HG02623 (cell line): ENCODE data around the gene KLC1.
A peak's percentile ranks its signal among the peaks of the same experiment; 100 is the strongest.

Source experiments
- ATAC-seq: cut with Tn5 transposase; IDR thresholded peaks from one replicate; pipeline ENCODE4 v1.9.1; 2021; ENCODE audit warnings: moderate library complexity; ENCODE audit not compliant: unreplicated experiment

The KLC1 gene

DNA sequence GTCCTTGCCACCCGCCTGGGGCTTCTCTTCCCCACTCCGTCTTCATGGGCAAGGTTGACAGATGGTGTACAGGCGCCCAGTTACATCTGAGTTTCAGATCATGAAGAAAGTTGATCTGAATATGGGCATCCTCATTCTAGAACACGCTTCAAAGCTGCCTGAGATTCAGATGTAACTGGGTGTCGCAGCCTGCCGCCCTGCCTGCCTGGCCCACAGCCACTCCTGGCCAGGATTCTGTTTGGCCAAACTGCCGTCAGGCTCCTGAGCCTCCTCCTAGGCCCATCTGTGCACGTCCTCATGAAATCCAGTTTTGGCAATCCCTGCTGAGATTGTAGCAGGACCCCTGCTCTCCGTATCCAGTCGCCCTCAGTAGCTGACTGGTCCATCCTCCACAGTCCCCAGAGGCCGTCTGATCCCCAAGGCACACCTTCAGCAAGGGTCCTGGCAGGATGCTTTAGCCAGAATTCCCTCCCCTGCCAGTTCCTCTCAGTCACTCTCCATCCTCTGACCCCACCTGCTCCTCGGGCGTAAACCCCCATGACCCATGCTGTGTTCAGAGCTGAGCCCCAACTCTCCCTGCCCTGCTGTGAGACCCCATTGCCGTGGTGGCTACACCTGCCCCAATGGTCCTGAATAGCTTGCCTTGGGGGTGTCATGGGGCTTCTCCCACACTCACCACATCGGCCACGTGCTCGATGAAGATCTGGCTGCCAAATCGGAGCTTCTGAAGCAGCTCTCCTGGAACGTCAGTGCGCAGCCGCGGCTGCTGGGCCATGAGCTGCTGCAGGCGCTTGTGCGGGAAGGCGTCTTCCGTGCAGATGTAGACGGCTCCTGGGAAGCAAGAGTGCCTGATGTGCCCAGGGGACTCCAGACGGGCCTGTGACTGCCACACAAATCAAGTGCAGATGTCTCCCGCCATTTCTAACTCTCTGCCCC lies 73.8 kb downstream of the KLC1 start:
- ATAC-seq: no peak

DNA sequence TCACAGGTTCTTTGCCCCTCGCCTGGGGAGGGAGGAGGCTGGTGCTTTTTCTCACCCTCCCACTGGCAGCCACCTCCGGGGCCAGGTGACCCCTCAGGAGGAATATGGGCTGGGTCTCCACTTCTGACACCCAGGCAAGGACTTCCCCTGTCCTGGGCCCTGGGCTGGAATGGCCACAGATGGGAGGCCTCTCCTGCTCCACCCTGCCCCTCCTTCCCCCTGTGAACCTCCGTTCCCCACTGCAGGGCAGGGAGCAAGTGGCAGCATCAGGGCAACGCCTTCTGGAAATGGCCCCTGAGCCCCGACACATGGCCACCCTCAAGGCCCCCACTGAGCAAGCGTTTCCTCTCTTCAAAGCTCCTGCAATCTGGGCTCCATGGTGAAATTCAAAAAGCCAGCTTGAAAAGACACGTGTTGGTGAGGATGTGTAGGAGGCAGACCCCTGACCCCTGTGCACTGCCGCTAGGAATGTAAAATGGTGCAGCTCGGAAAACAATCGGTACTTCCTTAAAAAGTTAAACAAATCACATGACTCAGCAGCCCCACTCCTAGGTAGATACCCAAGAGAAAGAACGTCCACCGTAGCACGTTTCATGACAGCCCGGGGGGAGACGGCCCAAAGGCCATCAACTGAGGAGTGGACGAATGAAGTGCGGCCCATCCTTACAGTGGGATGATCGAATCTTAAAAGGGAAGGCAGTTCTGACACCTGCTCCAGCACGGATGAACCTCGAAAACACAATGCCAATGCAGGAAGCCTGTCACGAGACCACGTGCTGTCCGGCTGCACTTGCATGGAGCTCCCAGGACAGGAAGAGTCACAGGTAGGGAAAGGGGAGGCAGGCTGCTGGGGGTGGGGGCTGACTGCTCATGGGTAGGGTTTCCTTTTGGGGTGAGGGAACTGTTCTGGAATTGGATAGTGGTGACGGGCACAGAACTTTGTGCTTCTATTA lies 74.7 kb downstream of the KLC1 start:
- no peak for ATAC-seq

DNA sequence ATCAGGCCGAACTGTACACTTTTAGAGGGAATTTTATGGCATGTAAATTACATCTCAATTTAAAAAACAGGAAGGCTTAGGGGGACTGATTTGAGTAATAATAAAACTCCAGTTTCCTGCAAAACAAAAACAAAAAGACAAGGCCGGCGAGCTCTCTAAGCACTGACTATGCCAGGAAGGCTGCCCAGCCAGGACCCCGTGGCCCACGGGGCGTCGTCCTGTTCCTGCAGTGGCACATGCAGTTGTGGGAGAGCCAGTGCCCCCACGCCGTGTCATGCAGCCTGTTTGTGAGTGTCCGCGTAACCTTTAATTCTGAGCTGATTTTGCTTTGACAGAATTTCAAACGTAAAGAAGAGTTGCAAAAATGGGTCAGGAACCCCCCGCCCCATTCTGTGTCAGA lies 75.7 kb downstream of the KLC1 start:
- ATAC-seq: no peak

DNA sequence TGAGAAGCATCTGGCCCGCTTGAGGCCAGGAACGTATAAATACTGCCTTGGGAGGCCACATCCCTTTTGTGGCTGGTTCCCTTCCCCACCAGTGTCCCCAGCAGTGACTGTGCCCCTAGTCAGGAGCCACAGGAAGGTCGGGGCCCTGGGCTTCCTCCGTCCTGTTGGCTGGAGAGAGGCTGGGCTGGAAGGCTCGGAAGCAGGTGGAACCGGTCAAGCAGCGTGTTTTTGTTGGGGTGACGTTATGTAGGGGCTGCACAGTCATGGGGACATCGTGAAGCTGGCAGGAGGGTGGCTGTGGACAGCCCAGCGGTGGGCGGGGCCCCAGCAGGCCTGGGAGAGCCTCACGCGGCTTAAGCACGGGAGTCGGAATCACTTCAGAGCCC lies 76.1 kb downstream of the KLC1 start:
- no peak for ATAC-seq

DNA sequence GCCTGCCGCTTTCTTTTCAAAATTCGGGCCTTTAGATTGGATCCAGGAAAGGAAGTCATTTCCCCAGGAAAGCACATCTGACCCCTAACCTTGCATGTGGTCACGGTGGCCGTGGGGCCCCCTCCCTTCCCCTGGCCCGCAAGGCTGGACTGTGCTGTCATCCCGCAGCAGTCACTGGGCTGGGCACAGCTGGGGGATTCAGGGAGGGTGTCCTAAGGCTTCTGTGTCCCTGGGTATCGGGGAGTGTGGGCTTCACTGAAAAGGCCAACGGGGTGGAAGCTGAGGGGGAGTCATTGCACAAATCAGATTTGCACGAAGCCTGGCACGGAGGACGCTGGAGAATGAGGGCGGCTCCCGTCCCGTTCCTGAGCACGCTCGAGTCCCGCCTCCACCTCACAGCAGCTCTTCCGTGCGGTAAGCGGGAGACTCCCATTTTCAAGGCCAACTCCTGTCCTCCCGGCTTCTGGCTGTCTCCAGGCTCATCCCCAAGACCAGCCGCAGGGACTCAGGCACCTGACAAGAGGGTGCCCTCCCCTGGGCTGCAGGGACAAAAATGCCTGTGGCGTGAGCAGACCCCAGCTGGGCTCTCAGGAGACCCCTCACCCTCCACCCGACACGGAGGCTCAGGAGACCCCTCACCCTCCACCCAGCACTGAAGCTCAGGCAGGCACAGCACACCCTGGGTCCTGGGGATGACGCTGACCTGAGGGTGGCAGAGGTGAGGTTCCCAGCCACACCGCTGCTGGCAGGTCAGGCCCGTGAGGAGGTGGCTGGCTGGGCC lies 76.7 kb downstream of the KLC1 start:
- ATAC-seq: no peak

DNA sequence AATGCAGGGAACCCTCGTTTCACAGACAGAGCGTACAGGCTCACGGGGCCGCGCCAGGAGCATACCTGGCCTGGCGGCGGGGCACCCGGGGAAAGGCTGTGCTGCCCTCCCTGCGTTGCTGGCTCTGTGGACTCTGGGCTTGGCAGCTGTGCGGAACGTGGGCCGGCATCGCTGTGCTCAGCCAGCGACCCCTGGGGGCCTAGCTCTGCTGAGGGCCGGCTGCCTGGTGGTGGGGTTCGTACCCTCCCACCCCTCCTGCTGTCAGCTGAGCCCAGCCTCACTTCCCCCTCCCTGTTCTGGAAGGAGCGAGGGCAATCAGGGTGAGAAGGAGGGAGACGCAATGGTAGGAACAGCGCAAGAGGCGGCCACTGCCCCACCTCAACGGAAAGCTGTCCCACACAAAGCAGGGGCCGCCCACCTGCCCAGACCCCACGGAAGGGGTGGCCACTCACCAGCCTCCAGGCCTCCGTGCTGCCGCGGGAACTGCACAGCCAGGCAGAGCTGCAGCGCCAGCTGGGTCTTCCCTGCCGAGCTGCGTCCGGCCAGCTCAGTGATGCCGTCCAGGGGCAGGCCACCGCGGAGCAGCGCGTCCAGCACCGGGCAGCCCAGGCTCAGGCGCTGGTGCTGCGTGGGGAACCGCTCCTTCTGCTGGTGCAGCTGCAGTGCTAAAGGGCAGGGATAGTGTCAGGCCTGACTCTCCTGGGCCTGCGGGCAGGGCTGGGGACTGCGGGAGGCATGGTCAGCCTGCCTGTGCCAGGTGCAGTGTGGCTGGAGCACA lies 77.7 kb downstream of the KLC1 start:
- ATAC-seq: no peak

DNA sequence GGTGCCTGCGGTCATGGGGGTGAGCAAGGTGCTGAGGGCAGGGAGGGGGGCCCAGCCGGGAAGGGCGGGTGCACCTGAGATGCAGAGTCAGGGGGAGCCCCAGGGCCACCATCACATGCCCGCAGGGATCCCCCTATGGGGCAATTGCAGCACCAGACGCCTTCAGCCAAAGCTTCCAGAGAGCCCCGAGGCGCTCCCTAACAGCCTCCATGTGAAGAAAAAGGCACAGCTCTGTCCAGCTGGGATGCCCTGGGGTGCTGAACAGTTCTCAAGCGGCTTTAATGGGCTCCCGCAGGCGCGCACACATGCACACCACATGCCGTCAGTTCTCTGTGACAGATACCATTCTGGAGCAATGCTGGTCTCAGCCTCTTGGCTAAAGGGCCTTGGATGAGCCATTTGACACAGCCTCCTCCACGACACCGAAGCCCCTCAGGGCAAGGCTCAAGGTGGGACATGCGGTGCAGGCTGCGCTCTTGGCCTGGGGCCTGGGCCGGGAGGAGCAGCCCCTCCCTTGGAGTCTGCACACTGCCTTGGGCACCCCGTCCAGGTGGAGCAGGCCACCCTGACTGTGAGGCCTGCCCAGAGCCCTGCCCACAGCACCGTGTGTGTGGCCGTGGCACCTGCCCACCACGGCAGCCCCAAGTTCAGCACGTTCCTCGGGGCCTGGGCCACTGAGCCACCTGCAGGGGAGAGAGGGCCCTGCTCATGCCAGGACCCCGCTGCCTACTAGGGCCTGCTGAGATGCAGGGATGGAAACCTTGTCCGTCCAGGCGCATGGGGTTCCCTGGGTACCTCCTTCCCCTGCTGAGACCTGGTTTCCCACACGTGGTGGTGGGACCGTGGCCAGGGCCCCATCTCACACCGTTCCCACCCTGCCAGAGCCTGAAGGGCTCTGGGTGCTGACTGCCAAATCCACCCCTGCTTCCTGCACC lies 78.6 kb downstream of the KLC1 start:
- no peak for ATAC-seq

DNA sequence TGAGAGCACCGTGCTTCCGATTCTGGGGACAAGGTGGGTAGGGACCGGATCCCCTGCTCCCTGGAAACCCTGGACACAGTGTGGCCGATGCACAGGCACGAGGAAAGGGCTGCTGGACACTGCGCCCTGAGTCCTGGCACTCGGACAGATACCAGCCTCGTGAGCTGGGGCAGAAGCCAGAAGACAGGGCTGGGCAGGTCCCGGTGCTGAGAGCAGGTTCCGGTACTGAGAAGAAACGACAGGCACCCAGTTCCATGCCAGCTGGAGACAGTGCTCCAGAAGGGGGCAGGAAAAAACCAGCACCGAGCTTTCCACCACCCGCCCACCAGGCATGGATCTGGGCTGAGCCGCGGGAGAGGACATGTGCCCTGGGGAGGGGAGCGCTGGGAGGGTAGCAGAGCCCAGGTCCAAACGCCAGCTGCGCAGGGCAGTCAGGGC lies 79.8 kb downstream of the KLC1 start:
- no peak for ATAC-seq

DNA sequence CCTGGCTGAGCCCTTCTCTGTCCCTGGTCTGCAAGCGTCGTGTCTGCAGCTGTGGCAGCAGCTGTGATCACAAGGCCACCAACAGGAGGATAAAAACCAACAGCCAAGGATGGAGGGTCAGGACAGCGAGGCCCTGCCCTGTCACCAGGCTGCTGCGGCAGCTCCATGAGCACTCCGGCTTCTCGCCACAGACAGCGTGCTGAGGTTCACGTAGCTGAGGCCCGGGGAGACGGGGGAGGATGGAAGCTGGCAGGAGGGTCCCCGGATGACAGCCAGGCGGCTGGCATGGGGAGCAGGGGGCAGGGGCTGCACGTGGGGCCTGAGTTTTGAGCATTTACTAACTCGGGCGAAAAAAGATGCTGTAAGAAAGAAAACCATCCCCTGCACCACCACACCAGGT lies 80.8 kb downstream of the KLC1 start:
- ATAC-seq: no peak

DNA sequence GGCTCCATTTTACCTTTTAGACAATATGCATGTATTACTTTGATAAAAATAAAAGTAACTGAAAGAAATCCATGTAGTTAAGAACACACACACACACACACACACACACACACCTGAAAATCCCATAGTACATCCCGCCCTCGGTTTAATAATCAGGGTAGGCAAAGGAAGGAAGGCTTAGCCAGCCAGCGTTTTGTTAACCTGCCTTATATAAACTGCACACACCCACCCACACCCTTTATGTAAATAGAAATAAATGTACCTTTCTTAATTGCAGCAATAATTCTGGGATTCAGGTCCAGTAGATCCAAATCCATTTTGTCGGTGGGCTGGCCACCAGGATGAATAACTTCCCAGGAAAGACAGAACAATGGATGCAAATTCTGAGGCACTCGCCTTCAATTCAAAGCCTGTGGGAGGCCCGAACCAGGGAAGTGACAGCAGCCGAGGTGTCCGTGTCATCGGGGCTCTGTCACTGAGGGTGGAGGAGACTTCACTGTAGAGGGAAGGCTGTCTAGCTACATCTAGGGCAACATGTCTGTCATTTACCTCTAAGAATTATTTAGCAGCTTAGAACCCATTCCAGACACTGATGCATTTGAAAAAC lies 81.9 kb downstream of the KLC1 start:
- no peak for ATAC-seq

DNA sequence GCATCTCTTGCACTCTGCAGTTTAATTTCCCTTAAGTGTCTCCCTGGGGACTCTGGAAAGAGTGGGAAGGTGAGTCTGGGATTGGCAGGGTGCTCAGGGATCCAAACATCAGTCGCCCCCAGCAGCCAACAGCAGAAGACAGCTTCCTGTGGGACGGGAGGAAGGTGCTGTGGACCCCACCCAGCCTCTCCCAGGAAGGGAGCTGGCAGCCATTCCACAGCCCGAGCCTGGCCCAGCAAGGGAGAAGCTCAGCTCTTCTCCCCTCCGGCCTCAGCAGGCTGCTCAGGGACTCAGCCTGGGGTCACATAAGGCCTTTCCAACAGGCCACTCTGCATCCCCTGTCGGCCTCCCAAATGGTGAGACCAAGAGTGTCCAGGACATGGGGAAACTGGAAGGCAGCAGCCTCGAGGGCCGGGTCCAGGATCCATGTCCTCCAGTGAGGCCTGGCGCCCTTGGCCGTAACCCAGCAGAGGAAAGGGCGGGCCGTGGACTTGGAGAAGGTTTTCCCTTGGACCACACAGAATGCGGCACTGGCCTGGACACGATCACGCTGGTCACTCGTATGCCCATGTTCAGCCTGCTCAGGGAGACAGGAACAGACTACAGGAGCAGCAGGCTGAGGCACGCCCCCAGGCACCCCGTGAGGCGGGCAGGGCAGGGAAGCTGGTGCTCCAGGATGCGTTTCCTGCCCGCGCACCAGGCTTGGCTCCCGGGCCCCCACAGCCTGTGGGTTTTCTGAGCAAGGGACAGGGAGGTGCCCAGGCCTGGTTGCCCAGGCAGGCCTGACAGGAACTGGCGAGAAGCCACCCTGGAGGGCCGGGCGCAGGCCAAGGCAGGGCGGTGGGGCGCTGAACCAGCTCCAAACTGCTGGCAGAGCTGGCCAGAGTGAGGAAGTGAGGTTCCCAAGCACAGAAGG lies 82.8 kb downstream of the KLC1 start:
- ATAC-seq: no peak

DNA sequence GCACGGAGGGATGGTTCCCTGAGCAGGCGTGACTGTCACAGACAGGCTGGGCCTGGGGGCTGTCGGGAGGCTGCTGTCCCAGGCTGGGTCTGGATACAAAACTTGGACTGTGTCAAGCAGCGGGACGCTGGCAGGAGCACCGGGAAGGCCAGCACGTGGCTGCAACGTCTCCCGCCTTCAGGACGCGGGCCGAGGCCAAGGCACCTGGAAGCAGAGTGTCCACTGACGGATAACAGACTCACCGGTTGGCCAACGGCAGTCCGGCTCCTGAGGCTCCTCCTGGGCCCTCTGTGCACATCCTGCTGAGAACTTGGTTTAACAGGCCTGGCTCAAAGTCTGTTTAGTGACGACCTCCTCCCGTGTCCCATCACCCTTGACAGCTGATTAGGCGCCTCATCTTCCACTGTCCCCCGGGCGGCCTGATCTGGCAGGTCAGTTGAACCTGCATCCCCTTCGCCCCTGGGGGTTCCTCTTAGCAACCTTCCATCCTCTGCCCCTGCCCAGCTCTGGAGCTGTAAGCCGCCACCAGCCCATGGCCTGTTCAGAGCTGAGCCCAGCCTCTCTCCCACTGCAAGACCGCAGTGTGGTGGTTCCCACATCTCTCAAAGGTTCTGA lies 83.7 kb downstream of the KLC1 start:
- no peak for ATAC-seq

DNA sequence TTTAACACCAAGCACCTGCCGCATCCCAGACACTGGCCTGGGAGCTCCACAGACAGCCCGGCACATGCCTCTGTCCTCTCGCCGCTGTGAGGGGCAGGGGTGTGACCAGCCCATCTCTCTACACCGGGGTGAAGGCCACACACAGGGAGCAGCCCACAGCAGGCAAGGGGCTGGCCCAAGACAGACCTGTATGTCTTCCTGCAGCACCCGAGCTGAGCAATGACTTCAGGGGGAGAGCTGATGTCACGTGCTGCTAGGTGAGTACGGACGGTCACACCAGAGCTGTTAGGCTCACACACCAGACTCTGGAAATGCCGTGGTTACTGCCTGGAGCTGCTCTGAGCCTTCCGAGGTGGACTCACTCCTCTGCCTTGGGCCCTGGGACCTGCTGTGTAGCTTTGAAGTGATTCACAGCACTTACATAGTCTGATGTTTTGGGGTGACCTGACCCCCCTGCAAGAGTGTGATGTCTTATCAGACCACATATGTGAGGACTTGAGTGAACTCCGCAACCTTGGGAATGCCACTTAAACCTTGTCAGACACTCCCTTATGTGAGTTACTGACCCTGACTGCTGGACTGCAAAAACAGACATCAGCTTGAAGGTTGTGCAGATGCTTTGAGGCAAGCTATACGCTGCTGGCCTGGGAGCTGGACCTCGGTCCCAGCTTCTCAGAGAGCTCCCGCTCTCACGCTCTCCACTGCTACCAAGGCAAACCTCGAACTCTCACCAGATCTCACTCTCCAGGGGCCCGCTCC lies 84.5 kb downstream of the KLC1 start:
- no peak for ATAC-seq

DNA sequence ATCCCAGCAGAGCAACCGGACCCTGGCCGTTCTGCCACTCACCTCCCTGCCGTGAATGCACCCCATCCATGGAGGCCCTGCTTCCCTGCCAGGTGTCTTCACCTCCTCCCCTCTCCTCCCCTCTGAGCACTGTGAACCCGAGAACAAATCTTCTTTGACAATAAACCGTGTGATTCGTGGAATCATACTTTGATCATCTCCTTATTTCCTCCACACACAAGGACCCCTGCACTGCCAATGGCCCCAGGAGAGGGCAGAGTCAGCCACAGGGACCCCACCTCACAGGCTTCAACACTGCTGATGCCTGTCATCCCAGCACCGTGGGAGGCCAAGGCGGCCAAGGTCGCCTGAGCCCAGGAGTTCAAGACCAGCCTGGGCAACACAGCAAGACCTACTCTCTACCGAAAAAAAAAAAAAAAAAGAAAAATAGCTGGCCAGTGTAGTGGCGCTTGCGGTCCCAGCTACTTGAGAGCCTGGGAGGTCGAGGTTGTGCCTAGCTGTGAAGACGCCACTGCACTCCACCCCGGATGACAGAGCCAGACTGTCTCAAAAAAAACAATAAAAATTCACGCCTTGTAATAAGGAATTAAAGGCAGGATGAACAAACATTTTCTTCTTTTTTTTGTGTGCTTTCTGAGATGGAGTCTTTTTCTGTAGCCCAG lies 85.2 kb downstream of the KLC1 start:
- no peak for ATAC-seq

DNA sequence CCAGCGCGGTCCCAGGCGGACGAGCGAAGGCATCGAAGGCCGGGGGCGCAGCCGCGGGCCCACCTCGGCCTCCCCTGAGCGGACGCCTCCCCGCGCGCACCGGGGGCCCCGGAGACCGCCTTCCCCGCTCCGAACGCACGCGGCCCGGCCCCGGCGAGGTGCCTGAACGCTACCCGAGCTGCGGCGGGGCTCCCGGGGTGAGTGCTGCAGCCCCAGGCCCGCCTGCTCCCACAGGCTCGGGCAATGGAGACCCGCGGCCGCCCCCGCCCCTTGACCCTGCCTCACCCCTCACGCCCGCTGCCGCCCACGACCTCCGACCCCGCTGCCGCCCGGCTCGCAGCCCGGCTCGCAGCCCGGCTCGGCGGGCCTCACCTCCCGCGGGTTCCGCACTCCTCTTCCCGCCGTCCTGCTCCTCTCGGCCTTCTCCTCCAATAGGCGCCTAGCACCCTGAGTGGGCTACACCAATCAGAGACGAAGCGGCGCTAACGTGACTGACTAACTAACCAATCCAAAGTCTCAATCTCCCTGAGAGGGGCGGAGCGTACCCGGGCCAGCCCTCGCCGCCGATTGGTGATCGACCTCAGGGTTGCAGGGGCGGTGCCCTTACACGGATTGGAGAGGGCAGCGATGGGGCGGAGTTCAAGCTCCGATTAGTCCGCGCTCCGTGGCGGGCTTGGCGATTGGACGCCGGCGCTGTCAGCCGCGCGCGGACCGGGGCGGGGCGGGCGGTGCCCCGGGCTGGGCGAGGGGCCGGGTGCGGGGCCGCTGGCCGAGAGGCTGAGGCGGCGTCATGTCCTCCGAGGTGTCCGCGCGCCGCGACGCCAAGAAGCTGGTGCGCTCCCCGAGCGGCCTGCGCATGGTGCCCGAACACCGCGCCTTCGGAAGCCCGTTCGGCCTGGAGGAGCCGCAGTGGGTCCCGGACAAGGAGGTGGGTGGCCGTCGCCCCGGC lies 86.3 kb downstream of the KLC1 start, which contains the start of the genes XRCC3 and ZFYVE21:
XRCC3 (minus strand) TSS at position 400 of the 949 bp plus-strand sequence. CDS start 4,364 bp downstream, outside the sequence.
ZFYVE21 (plus strand) TSS at position 759 of the 949 bp plus-strand sequence; CDS start at position 791, 32 bp downstream.
- ATAC-seq: peak; percentile 92
